Subcutaneous abdominal adipose tissue (tissue), 5 donors: Measurements from ENCODE around the gene SLC2A9.

Experiments
- H3K27ac ChIP-seq: one replicate; pipeline ENCODE4 v1.7.0; 2013; ENCODE audit warnings: low read depth, mild to moderate bottlenecking, inconsistent platforms, low read length, moderate library complexity
- H3K27me3 ChIP-seq, 5 donors: one replicate each; pipeline ENCODE4 v1.7.0; 2013; ENCODE audit warnings: low read length in 5 of 5, inconsistent platforms in 1 of 5; ENCODE audit not compliant: control insufficient read depth in 5 of 5, insufficient read depth in 4 of 5
- H3K36me3 ChIP-seq, 5 donors: one replicate each; pipeline ENCODE4 v1.7.0; 2013; ENCODE audit warnings: low read length in 5 of 5; ENCODE audit not compliant: control insufficient read depth in 5 of 5, insufficient read depth in 5 of 5
- H3K4me1 ChIP-seq, 5 donors: one replicate each; pipeline ENCODE4 v1.7.0; 2013; ENCODE audit warnings: low read length in 5 of 5, mild to moderate bottlenecking in 3 of 5, moderate library complexity in 1 of 5; ENCODE audit not compliant: control insufficient read depth in 5 of 5, insufficient read depth in 5 of 5
- H3K4me3 ChIP-seq, 5 donors: one replicate each; pipeline ENCODE4 v1.7.0; 2013; ENCODE audit warnings: low read length in 5 of 5, low read depth in 1 of 5
- H3K9ac ChIP-seq, 5 donors: one replicate each; pipeline ENCODE4 v1.7.0; 2013; ENCODE audit warnings: low read length in 5 of 5, mild to moderate bottlenecking in 4 of 5, moderate library complexity in 3 of 5
- H3K9me3 ChIP-seq, 5 donors: one replicate each; pipeline ENCODE4 v1.7.0; 2013; ENCODE audit warnings: low read length in 5 of 5; ENCODE audit not compliant: control insufficient read depth in 5 of 5
- donor health status: healthy.
- donor health status: healthy.
- donor health status: healthy.
- donor health status: healthy.
- donor health status: healthy.

The SLC2A9 gene

GRCh38 chr4:9870165-9870790 is 151.0 kb downstream of the SLC2A9 start:
- H3K4me3 ChIP-seq: no peak overlapping the region
- peaks cover 0 to 3% (median 0%) of the 10 kb centered on the region in 5 donors for H3K36me3 ChIP-seq

GRCh38 chr4:9867751-9868425 is 153.4 kb downstream of the SLC2A9 start:
- Histone ChIP-seq H3K9ac (no peak overlapping the region), H3K4me1 (peaks cover 0 to 6% (median 0%) of the 10 kb centered on the region in 5 donors), H3K27me3 (no peaks in the 10 kb centered on the region), H3K27ac (no peak overlapping the region), H3K36me3 (peaks cover 0 to 3% (median 0%) of the 10 kb centered on the region in 5 donors), H3K4me3 (no peak overlapping the region), H3K9me3 (peaks cover 0 to 7% (median 4%) of the 10 kb centered on the region in 5 donors)

More at GRCh38 chr4:9870165-9870790, 151.0 kb downstream of the SLC2A9 start:
- H3K27me3 ChIP-seq: no peaks in the 10 kb centered on the region
- peaks cover 0 to 6% (median 0%) of the 10 kb centered on the region in 5 donors for H3K4me1 ChIP-seq
- peaks cover 0 to 7% (median 4%) of the 10 kb centered on the region in 5 donors for H3K9me3 ChIP-seq
- no peak overlapping the region for H3K9ac ChIP-seq
- no peak overlapping the region for H3K27ac ChIP-seq

- H3K27me3 ChIP-seq: no peaks in the 10 kb centered on the region
- H3K4me1 ChIP-seq: peaks cover 0 to 6% (median 0%) of the 10 kb centered on the region in 5 donors
- H3K27ac ChIP-seq: no peak overlapping the region
- no peak overlapping the region for H3K9ac ChIP-seq
- H3K36me3 ChIP-seq: peaks cover 0 to 3% (median 0%) of the 10 kb centered on the region in 5 donors
- peaks cover 0 to 7% (median 4%) of the 10 kb centered on the region in 5 donors for H3K9me3 ChIP-seq
- H3K4me3 ChIP-seq: no peak overlapping the region
These were observed 154.4 kb downstream of the SLC2A9 start for GRCh38 chr4:9866931-9867330.

GRCh38 chr4:9861561-9861960 is 159.7 kb downstream of the SLC2A9 start:
- no peak overlapping the region for H3K27ac ChIP-seq
- H3K9ac ChIP-seq: no peak overlapping the region
- H3K36me3 ChIP-seq: peaks cover 0 to 12% (median 0%) of the 10 kb centered on the region in 5 donors
- H3K27me3 ChIP-seq: no peaks in the 10 kb centered on the region
- peaks cover 0 to 3% (median 0%) of the 10 kb centered on the region in 5 donors for H3K4me1 ChIP-seq
- no peak overlapping the region for H3K4me3 ChIP-seq
- peaks cover 3 to 28% (median 10%) of the 10 kb centered on the region in 5 donors for H3K9me3 ChIP-seq

GRCh38 chr4:9859810-9860209 is 161.5 kb downstream of the SLC2A9 start:
- Histone ChIP-seq H3K27me3 (no peaks in the 10 kb centered on the region), H3K27ac (no peak overlapping the region), H3K4me3 (no peak overlapping the region), H3K4me1 (no peaks in the 10 kb centered on the region), H3K9me3 (peaks cover 3 to 31% (median 20%) of the 10 kb centered on the region in 5 donors), H3K9ac (no peak overlapping the region), H3K36me3 (peaks cover 0 to 12% (median 0%) of the 10 kb centered on the region in 5 donors)

- H3K27me3 ChIP-seq: peaks cover 0 to 2% (median 0%) of the 10 kb centered on the region in 5 donors
- no peaks in the 10 kb centered on the region for H3K4me1 ChIP-seq
- no peak overlapping the region for H3K9ac ChIP-seq
- H3K27ac ChIP-seq: no peak overlapping the region
- peaks cover 0 to 3% (median 0%) of the 10 kb centered on the region in 5 donors for H3K9me3 ChIP-seq
- no peak overlapping the region for H3K4me3 ChIP-seq
- H3K36me3 ChIP-seq: no peaks in the 10 kb centered on the region
These were observed 171.8 kb downstream of the SLC2A9 start for GRCh38 chr4:9849538-9849920.

- H3K9ac ChIP-seq: no peak overlapping the region
- H3K27ac ChIP-seq: no peak overlapping the region
- no peak overlapping the region for H3K4me3 ChIP-seq
- no peaks in the 10 kb centered on the region for H3K4me1 ChIP-seq
- no peaks in the 10 kb centered on the region for H3K36me3 ChIP-seq
- peaks cover 0 to 2% (median 0%) of the 10 kb centered on the region in 5 donors for H3K27me3 ChIP-seq
- H3K9me3 ChIP-seq: peaks cover 0 to under 1% (median 0%) of the 10 kb centered on the region in 5 donors
These were observed 173.1 kb downstream of the SLC2A9 start for GRCh38 chr4:9847968-9848748.

GRCh38 chr4:9845791-9846493 is 175.4 kb downstream of the SLC2A9 start:
- H3K9me3 ChIP-seq: peaks cover 4 to 20% (median 17%) of the 10 kb centered on the region in 5 donors
- H3K4me1 ChIP-seq: no peaks in the 10 kb centered on the region
- no peaks in the 10 kb centered on the region for H3K36me3 ChIP-seq
- H3K27ac ChIP-seq: no peak overlapping the region
- no peak overlapping the region for H3K9ac ChIP-seq
- H3K4me3 ChIP-seq: no peak overlapping the region
- peaks cover 0 to 2% (median 0%) of the 10 kb centered on the region in 5 donors for H3K27me3 ChIP-seq

GRCh38 chr4:9841072-9841471 is 180.2 kb downstream of the SLC2A9 start:
- H3K27ac ChIP-seq: no peak overlapping the region
- H3K4me3 ChIP-seq: no peak overlapping the region
- H3K4me1 ChIP-seq: no peaks in the 10 kb centered on the region
- H3K9me3 ChIP-seq: peaks cover 4 to 31% (median 29%) of the 10 kb centered on the region in 5 donors
- no peaks in the 10 kb centered on the region for H3K36me3 ChIP-seq
- no peak overlapping the region for H3K9ac ChIP-seq
- no peaks in the 10 kb centered on the region for H3K27me3 ChIP-seq
